Adrenal gland (tissue), 5 donors: ENCODE data around the gene CAMK1D.

Experiments used
- CTCF ChIP-seq, 6 experiments: fragments of 450-650 bp in 4 of 6; fragments of 200-600 bp in 2 of 6; sonication (generic) in 1 of 6; IDR thresholded peaks; 1 replicate in 5 of 6; 2 replicates in 1 of 6; pipeline versions ENCODE4 v1.5.1 to v1.8.0; 2016 to 2021; ENCODE audit warnings: antibody characterized with exemption in 6 of 6, mild to moderate bottlenecking in 2 of 6, moderate library complexity in 1 of 6
- POLR2A ChIP-seq, 2 donors: fragments of 450-650 bp; IDR thresholded peaks; one replicate each; pipeline ENCODE4 v1.6.1; 2017; ENCODE audit warnings: antibody characterized with exemption in 2 of 2, mild to moderate bottlenecking in 2 of 2, moderate library complexity in 1 of 2
- donor health status: DM: no; HTN: no; CAD: no.

- TF ChIP-seq CTCF (IDR thresholded peaks at IDR 0.05) (no peak), POLR2A (IDR thresholded peaks at IDR 0.05) (no peak)
Observed at GRCh38 chr10:12829831-12830390, 480.6 kb downstream of the CAMK1D start.
